Prostate gland (tissue), 2 donors: ENCODE data around the gene FGF1.

Experiments
- CTCF ChIP-seq, 4 experiments: fragments of 200-600 bp in 2 of 4; fragments of 450-650 bp in 2 of 4; sonication (generic) in 2 of 4; IDR thresholded peaks; 1 replicate in 3 of 4; 2 replicates in 1 of 4; pipeline ENCODE4 v1.5.1; 2016 to 2019; ENCODE audit warnings: antibody characterized with exemption in 4 of 4, mild to moderate bottlenecking in 2 of 4, moderate library complexity in 2 of 4
- POLR2A ChIP-seq: fragments of 450-650 bp; IDR thresholded peaks from one replicate; pipeline ENCODE4 v1.6.1; 2016; ENCODE audit warnings: antibody characterized with exemption, mild to moderate bottlenecking
- POLR2AphosphoS5 ChIP-seq: sonication (generic); formaldehyde crosslinking; IDR thresholded peaks from one replicate; pipeline ENCODE4 v1.6.1; 2017; ENCODE audit warnings: antibody characterized with exemption

GRCh38 chr5:142544946-142545649, 140.8 kb downstream of the FGF1 start:
- no peak for TF ChIP-seq POLR2A
- TF ChIP-seq CTCF (IDR thresholded peaks at IDR 0.05), result no peak
- no peak for TF ChIP-seq POLR2AphosphoS5
